Smooth muscle cell (in vitro differentiated cells): ENCODE measurements around the gene FARS2. TPM values are rescaled to one million over a fixed set of nuclear protein-coding genes. Genes with fewer than 3 reads are reported as not detected.

Source experiments
- DNase-seq: peaks from one replicate; lab custom pipeline; 2025; ENCODE audit not compliant: unreplicated experiment; lab: John Stamatoyannopoulos, UW
- H2AFZ ChIP-seq: fragments of 200-600 bp; sonication (generic); 2 replicates; pipeline ENCODE4 v1.6.0; 2016; ENCODE audit warnings: antibody characterized with exemption, low read depth, mild to moderate bottlenecking
- H3F3A ChIP-seq: fragments of 200-600 bp; sonication (generic); 2 replicates; pipeline ENCODE4 v1.6.0; 2017; ENCODE audit warnings: antibody characterized with exemption, low read depth
- H3K27ac ChIP-seq: fragments of 200-600 bp; sonication (generic); 2 replicates; pipeline ENCODE4 v1.5.1; 2016; ENCODE audit warnings: low read depth, mild to moderate bottlenecking
- H3K27me3 ChIP-seq: fragments of 200-600 bp; sonication (generic); 2 replicates; pipeline ENCODE4 v1.6.1; 2016; ENCODE audit warnings: low read depth, mild to moderate bottlenecking
- H3K36me3 ChIP-seq: fragments of 200-600 bp; sonication (generic); 2 replicates; pipeline ENCODE4 v1.5.1; 2016; ENCODE audit warnings: low read depth
- H3K4me1 ChIP-seq: fragments of 200-600 bp; sonication (generic); 2 replicates; pipeline ENCODE4 v1.5.1; 2016; ENCODE audit warnings: low read depth
- H3K4me2 ChIP-seq: fragments of 200-600 bp; sonication (generic); 2 replicates; pipeline ENCODE4 v1.6.0; 2016; ENCODE audit warnings: mild to moderate bottlenecking
- H3K4me3 ChIP-seq: fragments of 200-600 bp; sonication (generic); 2 replicates; pipeline ENCODE4 v1.5.1; 2016; ENCODE audit warnings: mild to moderate bottlenecking
- H3K79me2 ChIP-seq: fragments of 200-600 bp; sonication (generic); 2 replicates; pipeline ENCODE4 v1.6.0; 2016; ENCODE audit warnings: low read depth, mild to moderate bottlenecking
- H3K9ac ChIP-seq: fragments of 200-600 bp; sonication (generic); 2 replicates; pipeline ENCODE4 v1.6.0; 2016; ENCODE audit warnings: low read depth
- H3K9me3 ChIP-seq: fragments of 200-600 bp; sonication (generic); replicated peaks from 2 replicates; pipeline ENCODE4 v1.5.1; 2016; ENCODE audit warnings: low read depth
- H4K20me1 ChIP-seq: fragments of 200-600 bp; sonication (generic); 2 replicates; pipeline ENCODE4 v1.6.0; 2016; ENCODE audit warnings: low read depth
- CTCF ChIP-seq: fragments of 200-600 bp; sonication (generic); IDR thresholded peaks from 2 replicates; pipeline ENCODE4 v1.5.1; 2017; ENCODE audit warnings: borderline replicate concordance, mild to moderate bottlenecking, antibody characterized with exemption; ENCODE audit not compliant: insufficient read depth, poor library complexity, severe bottlenecking
- WGBS: methylation state at CpG from one replicate; pipeline ENCODE4 v1.1.7; 2016; ENCODE audit warnings: low lambda C conversion rate; 5-methylcytosine and 5-hydroxymethylcytosine counted together
- polyA plus RNA-seq: library from polyadenylated mRNA; unstranded; fragments of >200 nt; fragmentation: Nextera tagmentation; extraction: Ambion mirVana; gene quantifications from 2 replicates; pipeline ENCODE4 v1.2.1, GENCODE V29; 2016
- total RNA-seq: library from RNA; depleted of rRNA; stranded (reverse); fragments of >200 nt; gene quantifications from 2 replicates; pipeline ENCODE4 v1.2.3, GENCODE V29; 2014

The FARS2 gene
- total and polyA plus RNA-seq, 2 experiments from 2014 or later, result 9.6 to 13.2 TPM

- H3K4me2 ChIP-seq, result no peak overlapping the region
- no peak overlapping the region for H3K27ac ChIP-seq
- no peak for DNase-seq
- H2AFZ ChIP-seq, result no peak overlapping the region
- no peaks in the 10 kb centered on the region for H3K4me1 ChIP-seq
- no peak for TF ChIP-seq CTCF
- H3K79me2 ChIP-seq, result no peaks in the 10 kb centered on the region
- H3K36me3 ChIP-seq, result no peaks in the 10 kb centered on the region
- WGBS, result 93% methylated on average over 3 of the region's 3 CpGs
- no peaks in the 10 kb centered on the region for H3F3A ChIP-seq
- H3K9me3 ChIP-seq, result no peaks in the 10 kb centered on the region
- H3K4me3 ChIP-seq, result no peak overlapping the region
- H3K27me3 ChIP-seq, result no peaks in the 10 kb centered on the region
- no peak overlapping the region for H3K9ac ChIP-seq
- no peaks in the 10 kb centered on the region for H4K20me1 ChIP-seq
These were observed 336.8 kb downstream of the FARS2 start for GRCh38 chr6:5598123-5598522.

- Histone ChIP-seq H3K79me2 (no peaks in the 10 kb centered on the region), H2AFZ (no peak overlapping the region), H4K20me1 (no peaks in the 10 kb centered on the region), H3K4me1 (no peaks in the 10 kb centered on the region), H3K4me2 (no peak overlapping the region), H3K27ac (no peak overlapping the region), H3K9ac (no peak overlapping the region), H3K36me3 (no peaks in the 10 kb centered on the region), H3K4me3 (no peak overlapping the region), H3K9me3 (no peaks in the 10 kb centered on the region), H3F3A (no peaks in the 10 kb centered on the region), H3K27me3 (no peaks in the 10 kb centered on the region)
- no peak for TF ChIP-seq CTCF
- no peak for DNase-seq
- WGBS, result 89% methylated on average over 8 of the region's 8 CpGs
These were observed 337.8 kb downstream of the FARS2 start for GRCh38 chr6:5599127-5599526.

GRCh38 chr6:5605937-5606336 is 344.6 kb downstream of the FARS2 start:
- Histone ChIP-seq H3K9ac (no peak overlapping the region), H3K4me3 (no peak overlapping the region), H3K9me3 (no peaks in the 10 kb centered on the region), H3K79me2 (no peaks in the 10 kb centered on the region), H3K4me2 (no peak overlapping the region), H3K27ac (no peak overlapping the region), H3K4me1 (no peaks in the 10 kb centered on the region), H3K27me3 (no peaks in the 10 kb centered on the region), H3F3A (no peaks in the 10 kb centered on the region), H3K36me3 (no peaks in the 10 kb centered on the region), H2AFZ (no peak overlapping the region), H4K20me1 (no peaks in the 10 kb centered on the region)
- no peak for DNase-seq
- WGBS, result 74% methylated on average over 5 of the region's 5 CpGs
- no peak for TF ChIP-seq CTCF

- H3K4me3 ChIP-seq, result no peak overlapping the region
- no peak overlapping the region for H3K9ac ChIP-seq
- H3K36me3 ChIP-seq, result no peaks in the 10 kb centered on the region
- no peaks in the 10 kb centered on the region for H3K79me2 ChIP-seq
- no peak overlapping the region for H3K27ac ChIP-seq
- H2AFZ ChIP-seq, result no peak overlapping the region
- DNase-seq, result no peak
- no peaks in the 10 kb centered on the region for H4K20me1 ChIP-seq
- no peaks in the 10 kb centered on the region for H3K27me3 ChIP-seq
- H3K4me1 ChIP-seq, result no peaks in the 10 kb centered on the region
- H3F3A ChIP-seq, result no peaks in the 10 kb centered on the region
- H3K4me2 ChIP-seq, result no peak overlapping the region
- H3K9me3 ChIP-seq, result no peaks in the 10 kb centered on the region
- WGBS, result 98% methylated on average over 4 of the region's 4 CpGs
- no peak for TF ChIP-seq CTCF
These were observed 345.2 kb downstream of the FARS2 start for GRCh38 chr6:5606546-5606945.
